GM12878 (cell line): ENCODE data around the gene IL18R1. TPM values are rescaled to one million over a fixed set of nuclear protein-coding genes. Genes with fewer than 3 reads are reported as not detected.

Source experiments
- ATAC-seq: fragments of 200-7000 bp; cut with Tn5 transposase; 3 replicates; pipeline ENCODE4 v1.9.1; 2020; ENCODE audit warnings: mild to moderate bottlenecking, moderate library complexity
- BruUV-seq: library from RNA; stranded (reverse); fragments of 400-500 nt; replicated peaks from 2 replicates; lab custom pipeline; 2021; lab: Mats Ljungman, UMichigan
- CTCF ChIA-PET: fragments of 300-600 bp; sonication (Branson Sonifier 250); formaldehyde crosslinking; extraction: SDS; loops from one replicate; lab custom pipeline; 2021; ENCODE audit warnings: inconsistent platforms; lab: Yijun Ruan, JAX
- POLR2A ChIA-PET: fragments of 350-600 bp; formaldehyde crosslinking; extraction: SDS; loops from one replicate; lab custom pipeline; 2021; ENCODE audit warnings: inconsistent platforms; lab: Charles Lee
- RAD21 ChIA-PET: fragments of 300-600 bp; sonication (Branson Sonifier 250); formaldehyde crosslinking; loops from one replicate; lab custom pipeline; 2023; ENCODE audit warnings: antibody characterized with exemption; ENCODE audit not compliant: unreplicated experiment; lab: Charles Lee
- SMC1A ChIA-PET: fragments of 300-600 bp; sonication (Branson Sonifier 250); formaldehyde crosslinking; loops from one replicate; lab custom pipeline; 2023; ENCODE audit not compliant: unreplicated experiment, uncharacterized antibody; lab: Charles Lee
- DNase-seq: peaks from one replicate; pipeline ENCODE4 v3.0.0-alpha.2; 2011; ENCODE audit warnings: low read depth, low spot score
- FAIRE-seq: peaks from 3 replicates; lab custom pipeline; 2011; peaks lifted over from hg19 to GRCh38; lab: Jason Lieb, UNC
- H2AFZ ChIP-seq: 2 replicates; pipeline ENCODE4 v1.6.0; 2011; ENCODE audit warnings: low read depth, low read length, control low read depth; ENCODE audit not compliant: control insufficient read depth
- H3K27ac ChIP-seq: 2 replicates; pipeline ENCODE4 v1.5.1; 2011; ENCODE audit warnings: control low read depth; ENCODE audit not compliant: control insufficient read depth, insufficient read depth
- H3K27me3 ChIP-seq, 2 experiments: replicated peaks in 1 of 2; 2 replicates each; pipeline versions ENCODE4 v1.6.0 to v1.6.1; 2011; ENCODE audit warnings: low read length in 1 of 2; ENCODE audit not compliant: control insufficient read depth in 2 of 2, insufficient read depth in 2 of 2
- H3K36me3 ChIP-seq, 2 experiments: 2 replicates each; pipeline ENCODE4 v1.5.1; 2011; ENCODE audit warnings: low read length in 1 of 2; ENCODE audit not compliant: control insufficient read depth in 2 of 2, insufficient read depth in 2 of 2
- H3K4me1 ChIP-seq: 2 replicates; pipeline ENCODE4 v1.6.1; 2011; ENCODE audit warnings: mild to moderate bottlenecking, low read length, moderate library complexity, mixed read lengths; ENCODE audit not compliant: control insufficient read depth, insufficient read depth
- H3K4me2 ChIP-seq: 2 replicates; pipeline ENCODE4 v1.6.0; 2011; ENCODE audit warnings: control low read depth; ENCODE audit not compliant: control insufficient read depth, insufficient read depth
- H3K4me3 ChIP-seq: fragments of 200-600 bp; sonication (generic); 2 replicates; pipeline ENCODE4 v1.5.1; 2016
- H3K79me2 ChIP-seq: 2 replicates; pipeline ENCODE4 v1.6.0; 2011; ENCODE audit warnings: low read length; ENCODE audit not compliant: control insufficient read depth, insufficient read depth
- H3K9ac ChIP-seq: 2 replicates; pipeline ENCODE4 v1.8.0; 2011; ENCODE audit warnings: low read length, control low read depth, mixed read lengths; ENCODE audit not compliant: control insufficient read depth, insufficient read depth
- H3K9me3 ChIP-seq: replicated peaks from 3 replicates; pipeline ENCODE4 v1.5.1; 2011; ENCODE audit warnings: mild to moderate bottlenecking, low read length; ENCODE audit not compliant: control insufficient read depth, insufficient read depth
- H4K20me1 ChIP-seq: 2 replicates; pipeline ENCODE4 v1.6.0; 2011; ENCODE audit not compliant: control insufficient read depth, insufficient read depth
- BHLHE40 ChIP-seq, 2 experiments: fragments of 450-650 bp in 1 of 2; IDR thresholded peaks; 2 replicates each; pipeline ENCODE4 v1.6.1; 2011 to 2017; ENCODE audit warnings: low read depth in 2 of 2, borderline replicate concordance in 1 of 2, improper control_type of control experiment in 1 of 2, low read length in 1 of 2, mild to moderate bottlenecking in 1 of 2
- WGBS: methylation state at CpG from one replicate; pipeline ENCODE4 v1.1.6; 2016; ENCODE audit warnings: low lambda C conversion rate; ENCODE audit not compliant: insufficient replicate concordance, insufficient coverage; ENCODE audit errors: missing lambda C conversion rate; 5-methylcytosine and 5-hydroxymethylcytosine counted together
- in situ Hi-C: fragments of 300-500 bp; cut with MboI; formaldehyde crosslinking; loops from 9 replicates; pipeline ENCODE4 v1.14.3; 2018; ENCODE audit warnings: mixed read lengths
- intact Hi-C: fragments of 100-400 bp; cut with micrococcal nuclease; formaldehyde crosslinking; loops from one replicate; pipeline ENCODE4 v1.14.2; 2022; ENCODE audit not compliant: unreplicated experiment
- polyA plus RNA-seq, 11 experiments: library from polyadenylated mRNA; depleted of rRNA in 4 of 11; unstranded in 6 of 11; stranded (reverse) in 5 of 11; fragments of >200 nt; fragmentation: Nextera tagmentation in 4 of 11; fragmentation: Illumina TruSeq in 1 of 11; extraction: Ambion mirVana in 4 of 11; extraction: Trizol in 1 of 11; gene quantifications; 1 replicate in 1 of 11; 2 replicates in 10 of 11; pipeline versions ENCODE4 v1.2.1 to v1.2.3, GENCODE V29; 2011 to 2016; ENCODE audit warnings: inconsistent platforms in 2 of 11, missing spikeins in 2 of 11, low read depth in 1 of 11
- total RNA-seq, 4 experiments: library from RNA; depleted of rRNA in 3 of 4; stranded (reverse); fragments of >200 nt in 3 of 4; fragmentation: Illumina TruSeq in 1 of 4; extraction: Trizol in 1 of 4; gene quantifications; 2 replicates each; pipeline versions ENCODE4 v1.2.1 to v1.2.3, GENCODE V29; 2013 to 2021
- TF ChIP-seq, protein P1 (sequence below): fragments of 150-350 bp; IDR thresholded peaks from 2 replicates; pipeline ENCODE4 v1.6.1; 2016; ENCODE audit warnings: low read depth, low read length

The IL18R1 gene
- total and polyA plus RNA-seq, 10 of the 15 experiments (the other 5 are each of a cell fraction or from before 2014, with no cell fraction given): 3.5 to 15.5 (median 11.1) TPM

DNA sequence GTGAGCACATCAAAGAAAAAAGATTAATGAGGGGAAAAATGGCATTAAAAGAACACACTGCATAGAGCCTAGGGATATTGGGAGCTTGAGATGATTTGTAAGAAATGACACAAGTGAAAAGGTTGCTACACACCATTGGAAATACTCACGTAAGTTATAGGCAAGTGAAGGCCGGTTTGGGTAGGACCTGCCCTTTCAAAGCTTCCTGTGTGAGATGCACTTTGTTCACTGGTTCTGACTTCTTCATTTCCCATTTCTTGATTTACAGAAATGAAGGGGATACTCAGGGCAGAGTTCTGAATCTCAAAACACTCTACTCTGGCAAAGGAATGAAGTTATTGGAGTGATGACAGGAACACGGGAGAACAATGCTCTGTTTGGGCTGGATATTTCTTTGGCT, 67.3 kb downstream of the IL18R1 start, which contains the start of gene IL18RAP:
IL18RAP (plus strand) TSS at position 251 of the 400 bp plus-strand sequence; CDS start at position 369, 118 bp downstream.
- Histone ChIP-seq H3K27me3 (no peaks in the 10 kb centered on the region), H3K4me2 (no peak within 1 kb of the TSS), H3K9me3 (no peaks in the 10 kb centered on the region), H3K36me3 (no peaks in the 10 kb centered on the region), H3K27ac (no peak within 1 kb of the TSS), H4K20me1 (no peaks in the 10 kb centered on the region)
- TF ChIP-seq, protein P1, sequence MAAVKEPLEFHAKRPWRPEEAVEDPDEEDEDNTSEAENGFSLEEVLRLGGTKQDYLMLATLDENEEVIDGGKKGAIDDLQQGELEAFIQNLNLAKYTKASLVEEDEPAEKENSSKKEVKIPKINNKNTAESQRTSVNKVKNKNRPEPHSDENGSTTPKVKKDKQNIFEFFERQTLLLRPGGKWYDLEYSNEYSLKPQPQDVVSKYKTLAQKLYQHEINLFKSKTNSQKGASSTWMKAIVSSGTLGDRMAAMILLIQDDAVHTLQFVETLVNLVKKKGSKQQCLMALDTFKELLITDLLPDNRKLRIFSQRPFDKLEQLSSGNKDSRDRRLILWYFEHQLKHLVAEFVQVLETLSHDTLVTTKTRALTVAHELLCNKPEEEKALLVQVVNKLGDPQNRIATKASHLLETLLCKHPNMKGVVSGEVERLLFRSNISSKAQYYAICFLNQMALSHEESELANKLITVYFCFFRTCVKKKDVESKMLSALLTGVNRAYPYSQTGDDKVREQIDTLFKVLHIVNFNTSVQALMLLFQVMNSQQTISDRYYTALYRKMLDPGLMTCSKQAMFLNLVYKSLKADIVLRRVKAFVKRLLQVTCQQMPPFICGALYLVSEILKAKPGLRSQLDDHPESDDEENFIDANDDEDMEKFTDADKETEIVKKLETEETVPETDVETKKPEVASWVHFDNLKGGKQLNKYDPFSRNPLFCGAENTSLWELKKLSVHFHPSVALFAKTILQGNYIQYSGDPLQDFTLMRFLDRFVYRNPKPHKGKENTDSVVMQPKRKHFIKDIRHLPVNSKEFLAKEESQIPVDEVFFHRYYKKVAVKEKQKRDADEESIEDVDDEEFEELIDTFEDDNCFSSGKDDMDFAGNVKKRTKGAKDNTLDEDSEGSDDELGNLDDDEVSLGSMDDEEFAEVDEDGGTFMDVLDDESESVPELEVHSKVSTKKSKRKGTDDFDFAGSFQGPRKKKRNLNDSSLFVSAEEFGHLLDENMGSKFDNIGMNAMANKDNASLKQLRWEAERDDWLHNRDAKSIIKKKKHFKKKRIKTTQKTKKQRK: no peak
- TF ChIP-seq BHLHE40 (IDR thresholded peaks at IDR 0.05; ENCODE audit: borderline replicate concordance in 1 of 2, low read depth in 2 of 2, low read length in 1 of 2): no peak
- TF ChIP-seq, all 136 proteins: peak for 0
- H3K4me3 ChIP-seq: no peak within 1 kb of the TSS
- DNase-seq (no peak), FAIRE-seq (no peak), ATAC-seq (no peak)
- ChIA-PET POLR2A (no interaction called here), CTCF (interaction anchor here (0.7 to 1.6 kb wide), 9 partner anchors 10 to 539 kb away, joined by 3 to 4 read pairs (median 3); no protein-coding TSS in a partner anchor), SMC1A (interaction anchor here (1.0 to 3.5 kb wide), 7 partner anchors 12 to 429 kb away, joined by 3 to 18 read pairs (median 3); no protein-coding TSS in a partner anchor), RAD21 (interaction anchor here (0.7 kb wide), 1 partner anchor 169 kb away, joined by 3 read pairs; no protein-coding TSS in a partner anchor)
- intact Hi-C loops: no loop called here
- in situ Hi-C loops: loop anchor here (5.0 kb wide), 1 partner anchor 56 kb away; no protein-coding TSS in a partner anchor
- no TSS peak for BruUV-seq
- no peak within 1 kb of the TSS for H2AFZ ChIP-seq
- H3K79me2 ChIP-seq: no peaks in the 10 kb centered on the region
- no peak within 1 kb of the TSS for H3K9ac ChIP-seq
- 32% methylated on average over 3 of the region's 3 CpGs for WGBS
- H3K4me1 ChIP-seq: peaks cover 41% of the 10 kb centered on the region
